Osteoblast (primary cell): Measurements from ENCODE around the gene CCDC142. TPM values are rescaled to one million over a fixed set of nuclear protein-coding genes. Genes with fewer than 3 reads are reported as not detected.

Experiments
- DNase-seq: peaks from one replicate; pipeline ENCODE4 v3.0.0; 2011; ENCODE audit warnings: low spot score, mixed read lengths; ENCODE audit not compliant: insufficient read length; ENCODE audit errors: missing footprints
- H2AFZ ChIP-seq: 2 replicates; pipeline ENCODE4 v1.6.0; 2011; ENCODE audit warnings: mild to moderate bottlenecking, low read length
- H3K27ac ChIP-seq: 2 replicates; pipeline ENCODE4 v1.5.1; 2011; ENCODE audit warnings: mild to moderate bottlenecking, low read depth, low read length, moderate library complexity
- H3K27me3 ChIP-seq: 2 replicates; pipeline ENCODE4 v1.6.0; 2012; ENCODE audit warnings: mild to moderate bottlenecking, control low read depth, inconsistent platforms, low read length, moderate library complexity; ENCODE audit not compliant: insufficient read depth
- H3K36me3 ChIP-seq: 2 replicates; pipeline ENCODE4 v1.5.1; 2011; ENCODE audit warnings: mild to moderate bottlenecking, low read length, control low read depth, moderate library complexity; ENCODE audit not compliant: insufficient read depth
- H3K4me1 ChIP-seq: 2 replicates; pipeline ENCODE4 v1.5.1; 2011; ENCODE audit warnings: mild to moderate bottlenecking, low read length, control low read depth, moderate library complexity; ENCODE audit not compliant: insufficient read depth
- H3K4me2 ChIP-seq: 2 replicates; pipeline ENCODE4 v1.6.0; 2011; ENCODE audit warnings: mild to moderate bottlenecking, low read length; ENCODE audit not compliant: insufficient read depth
- H3K4me3 ChIP-seq: fragments of 200-600 bp; sonication (generic); 3 replicates; pipeline ENCODE4 v1.5.1; 2012; ENCODE audit warnings: mild to moderate bottlenecking, low read length, inconsistent platforms; ENCODE audit not compliant: insufficient read depth
- H3K79me2 ChIP-seq: 2 replicates; pipeline ENCODE4 v1.6.0; 2012; ENCODE audit warnings: mild to moderate bottlenecking, low read length, control low read depth, inconsistent platforms; ENCODE audit not compliant: insufficient read depth
- H3K9me3 ChIP-seq: 2 replicates; pipeline ENCODE4 v1.5.1; 2011; ENCODE audit warnings: low read depth, low read length, control low read depth
- H4K20me1 ChIP-seq: 2 replicates; pipeline ENCODE4 v1.6.0; 2012; ENCODE audit warnings: mild to moderate bottlenecking, low read length, control low read depth; ENCODE audit not compliant: insufficient read depth
- CTCF ChIP-seq: IDR thresholded peaks from 2 replicates; pipeline ENCODE4 v1.5.1; 2011; ENCODE audit warnings: mild to moderate bottlenecking, low read depth, low read length, moderate library complexity; ENCODE audit errors: extremely low read depth
- total RNA-seq: library from RNA; depleted of rRNA; stranded (reverse); fragments of >200 nt; gene quantifications from 2 replicates; pipeline ENCODE4 v1.2.3, GENCODE V29; 2012

The CCDC142 gene
- total RNA-seq, 1 donor = 32.6 TPM

DNA sequence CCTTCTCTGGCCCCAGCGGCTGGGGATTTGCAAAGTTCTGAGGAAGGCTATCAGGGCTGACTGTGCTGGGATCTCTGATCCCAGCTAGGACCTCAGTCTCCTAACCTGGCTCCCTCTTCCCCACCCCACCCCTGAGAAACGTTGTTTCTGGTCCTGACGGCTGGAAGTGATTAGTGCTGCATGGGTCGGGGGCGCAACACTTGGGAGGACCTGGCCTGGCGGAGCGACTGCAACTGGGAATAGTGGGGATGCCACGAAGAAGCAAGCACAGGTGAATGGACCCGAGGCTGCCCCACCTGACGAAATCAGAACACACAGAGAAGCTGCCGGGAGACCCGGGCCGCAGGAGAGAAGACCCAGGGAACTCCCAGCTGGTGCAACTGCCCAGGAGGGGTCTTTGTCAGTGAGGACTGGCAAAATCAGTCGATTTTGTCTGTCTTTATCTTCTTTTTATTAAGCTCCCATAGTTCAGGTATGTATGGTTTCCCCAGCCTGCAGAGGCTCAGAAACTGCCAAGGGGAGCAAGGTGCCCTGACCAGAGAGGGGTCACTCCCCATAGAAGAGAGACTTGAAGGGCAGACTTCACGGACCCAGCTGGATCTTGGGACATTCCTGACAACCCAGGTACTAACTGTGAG, 17.3 kb upstream of the CCDC142 start:
- Histone ChIP-seq H3K9me3 (no peaks in the 10 kb centered on the region), H3K27ac (no peak overlapping the region), H3K36me3 (peaks cover 7% of the 10 kb centered on the region), H3K4me1 (peaks cover 32% of the 10 kb centered on the region), H3K27me3 (no peaks in the 10 kb centered on the region), H3K4me3 (peak overlapping the region; percentile 75), H4K20me1 (no peaks in the 10 kb centered on the region), H2AFZ (no peak overlapping the region), H3K4me2 (peak overlapping the region; percentile 84), H3K79me2 (peaks cover 21% of the 10 kb centered on the region)
- DNase-seq = peak; percentile 72
- TF ChIP-seq CTCF = no peak

DNA sequence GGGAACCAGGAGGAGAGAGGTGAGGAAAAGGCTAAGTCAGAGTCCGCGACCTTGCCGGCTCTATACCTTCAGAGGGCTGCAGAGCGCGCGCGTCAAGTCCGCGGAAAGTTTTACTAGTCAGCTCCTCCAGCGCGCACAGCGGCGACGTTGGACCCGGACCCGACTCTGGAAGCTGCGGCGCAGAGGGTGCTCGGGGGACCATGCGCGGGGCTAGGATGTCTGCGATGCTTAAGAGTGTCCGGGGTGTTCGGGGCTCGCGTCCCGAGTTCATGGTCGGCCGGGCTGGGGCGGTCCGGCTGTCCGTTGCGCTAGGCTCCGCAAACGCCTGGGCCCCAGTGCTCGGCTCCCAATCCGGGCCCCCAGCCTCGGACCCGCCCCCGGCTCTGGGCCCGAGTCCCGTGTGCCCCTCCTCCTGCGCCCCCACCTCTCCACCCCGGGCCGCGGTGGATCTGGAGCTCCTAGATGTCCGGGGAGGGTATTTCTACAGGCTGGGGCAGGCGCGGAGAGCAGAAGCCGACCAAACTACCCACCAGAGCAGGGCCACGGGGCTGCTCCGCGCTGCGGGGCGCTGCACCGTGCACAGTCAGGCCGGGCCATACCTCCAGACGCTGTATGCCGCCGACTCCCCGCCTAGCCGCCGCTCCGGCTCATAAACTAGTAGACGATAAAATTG, 16.6 kb upstream of the CCDC142 start, which contains the start of gene LBX2:
Gene LBX2, minus strand, starts transcription at position 337 of the 673 bp plus-strand sequence. Its CDS starts 66 bp downstream, at position 271.
- Histone ChIP-seq H3K4me2 (peak within 1 kb of the TSS; percentile 84), H3K27me3 (no peaks in the 10 kb centered on the region), H3K4me3 (peak within 1 kb of the TSS; percentile 75), H3K4me1 (peaks cover 25% of the 10 kb centered on the region), H2AFZ (peak within 1 kb of the TSS; percentile 76), H3K9me3 (no peaks in the 10 kb centered on the region), H3K27ac (no peak within 1 kb of the TSS), H3K79me2 (peaks cover 15% of the 10 kb centered on the region), H3K36me3 (peaks cover under 1% of the 10 kb centered on the region), H4K20me1 (no peaks in the 10 kb centered on the region)
- no peak for TF ChIP-seq CTCF
- DNase-seq = peak; percentile 85

DNA sequence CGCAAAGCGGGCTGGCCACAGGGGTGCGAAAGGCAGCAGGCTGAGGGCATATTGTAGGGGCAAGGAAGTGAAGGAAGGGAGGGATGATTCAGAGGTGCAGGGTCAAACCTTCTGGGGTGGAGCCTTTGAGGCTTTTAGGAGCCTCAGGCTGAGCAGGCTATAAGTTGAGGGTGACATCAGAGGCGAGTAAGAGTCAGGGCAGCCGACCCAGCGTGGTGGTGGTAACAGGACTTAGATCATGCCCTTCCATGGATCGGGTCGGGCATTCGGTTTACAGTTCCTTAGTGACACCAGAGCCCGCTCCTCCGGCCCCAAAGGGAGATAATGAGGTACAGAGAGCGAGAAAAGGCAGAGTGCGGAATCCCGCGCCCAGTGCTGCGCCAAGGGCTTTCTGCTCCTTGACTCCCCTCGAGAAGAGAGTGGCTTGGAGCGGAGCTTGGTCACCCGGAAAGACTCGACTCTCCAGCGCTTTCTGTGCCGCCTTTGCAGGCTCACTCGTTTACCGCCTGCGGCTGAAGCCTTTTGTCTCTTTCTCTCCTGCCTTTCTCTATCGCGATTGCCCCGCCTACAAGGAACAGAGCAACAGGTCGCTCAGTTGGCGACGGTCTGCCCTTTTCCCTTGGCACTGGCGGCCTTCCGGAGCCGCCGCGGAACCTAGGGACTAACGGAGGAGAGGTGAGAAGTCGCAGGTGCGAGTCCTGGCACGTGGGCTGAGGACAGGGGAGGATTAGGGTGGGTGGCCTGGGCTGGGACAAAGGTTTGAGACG, 15.9 kb upstream of the CCDC142 start:
- Histone ChIP-seq H3K4me2 (peak overlapping the region; percentile 84), H4K20me1 (no peaks in the 10 kb centered on the region), H3K27ac (no peak overlapping the region), H3K9me3 (no peaks in the 10 kb centered on the region), H3K4me1 (peaks cover 19% of the 10 kb centered on the region), H3K4me3 (peak overlapping the region; percentile 75), H3K36me3 (peaks cover 6% of the 10 kb centered on the region), H3K27me3 (no peaks in the 10 kb centered on the region), H2AFZ (peak overlapping the region; percentile 76), H3K79me2 (peaks cover 8% of the 10 kb centered on the region)
- TF ChIP-seq CTCF = no peak
- peak; percentile 93 for DNase-seq
